Measurements from ENCODE around the gene RNF148.

DNA sequence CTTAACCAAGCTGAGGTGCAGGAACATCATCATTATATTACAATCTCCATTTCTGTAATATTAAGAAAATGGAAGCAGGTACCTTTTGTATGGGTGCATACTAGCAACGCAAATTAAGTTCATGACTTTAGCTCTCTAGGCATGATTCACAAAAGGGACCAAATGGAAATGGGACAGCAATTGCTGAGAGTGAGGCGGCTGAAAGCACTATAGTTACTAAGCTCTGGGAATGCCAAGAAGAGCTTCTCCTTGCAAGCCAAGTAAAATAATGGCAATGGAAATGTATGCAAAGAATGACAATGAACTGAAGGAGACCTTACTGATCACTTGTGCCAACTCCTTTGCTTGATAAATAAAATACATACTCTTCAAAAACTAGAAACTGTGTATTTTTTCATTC lies 36.2 kb upstream of the RNF148 start:
- TF ChIP-seq, protein P1, sequence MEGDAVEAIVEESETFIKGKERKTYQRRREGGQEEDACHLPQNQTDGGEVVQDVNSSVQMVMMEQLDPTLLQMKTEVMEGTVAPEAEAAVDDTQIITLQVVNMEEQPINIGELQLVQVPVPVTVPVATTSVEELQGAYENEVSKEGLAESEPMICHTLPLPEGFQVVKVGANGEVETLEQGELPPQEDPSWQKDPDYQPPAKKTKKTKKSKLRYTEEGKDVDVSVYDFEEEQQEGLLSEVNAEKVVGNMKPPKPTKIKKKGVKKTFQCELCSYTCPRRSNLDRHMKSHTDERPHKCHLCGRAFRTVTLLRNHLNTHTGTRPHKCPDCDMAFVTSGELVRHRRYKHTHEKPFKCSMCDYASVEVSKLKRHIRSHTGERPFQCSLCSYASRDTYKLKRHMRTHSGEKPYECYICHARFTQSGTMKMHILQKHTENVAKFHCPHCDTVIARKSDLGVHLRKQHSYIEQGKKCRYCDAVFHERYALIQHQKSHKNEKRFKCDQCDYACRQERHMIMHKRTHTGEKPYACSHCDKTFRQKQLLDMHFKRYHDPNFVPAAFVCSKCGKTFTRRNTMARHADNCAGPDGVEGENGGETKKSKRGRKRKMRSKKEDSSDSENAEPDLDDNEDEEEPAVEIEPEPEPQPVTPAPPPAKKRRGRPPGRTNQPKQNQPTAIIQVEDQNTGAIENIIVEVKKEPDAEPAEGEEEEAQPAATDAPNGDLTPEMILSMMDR (IDR thresholded peaks at IDR 0.05; ENCODE audit: low read length): no peak
- no peak for TF ChIP-seq EZH2 (optimal IDR thresholded peaks at IDR 0.05; ENCODE audit: low read depth, low read length)
- no peak for TF ChIP-seq EZH2phosphoT487 (IDR thresholded peaks at IDR 0.05; ENCODE audit: low read length)
